NT2/D1 (cell line): ENCODE measurements around the gene CFAP91.
"Not testable (repeated sequence)": the region's sequence is repeated elsewhere in the genome, so short reads cannot be mapped to it uniquely, and the experiment has no call there.

ENCODE experiments used
- DNase-seq: peaks from one replicate; pipeline ENCODE4 v3.0.0-alpha.2; 2011; ENCODE audit warnings: low read depth, low spot score
- H3K27me3 ChIP-seq: 2 replicates; pipeline ENCODE4 v1.6.0; 2011; ENCODE audit warnings: mild to moderate bottlenecking; ENCODE audit not compliant: insufficient read length, insufficient read depth
- H3K36me3 ChIP-seq: 2 replicates; pipeline ENCODE4 v1.6.1; 2011; ENCODE audit warnings: mild to moderate bottlenecking, low read length, mixed read lengths; ENCODE audit not compliant: insufficient read depth, insufficient read length
- H3K4me1 ChIP-seq: 2 replicates; pipeline ENCODE4 v1.5.1; 2011; ENCODE audit not compliant: insufficient read depth, insufficient read length
- H3K4me3 ChIP-seq: 2 replicates; pipeline ENCODE4 v1.5.1; 2011; ENCODE audit warnings: low read depth; ENCODE audit not compliant: insufficient read length
- H3K9ac ChIP-seq: 2 replicates; pipeline ENCODE4 v1.6.0; 2011; ENCODE audit warnings: low read depth; ENCODE audit not compliant: insufficient read length
- H3K9me3 ChIP-seq: 2 replicates; pipeline ENCODE4 v1.5.1; 2011; ENCODE audit warnings: mild to moderate bottlenecking, low read length; ENCODE audit not compliant: insufficient read depth
- SUZ12 ChIP-seq: IDR thresholded peaks from 2 replicates; pipeline ENCODE4 v1.6.1; 2011; ENCODE audit not compliant: insufficient read length, insufficient read depth; ENCODE audit errors: extremely low read depth
- YY1 ChIP-seq: IDR thresholded peaks from 2 replicates; pipeline ENCODE4 v1.6.1; 2011; ENCODE audit not compliant: insufficient read length, insufficient read depth
- ZNF274 ChIP-seq: IDR thresholded peaks from 2 replicates; pipeline ENCODE4 v1.6.1; 2011; ENCODE audit warnings: mild to moderate bottlenecking, low read depth, low read length

CFAP91 gene

DNA sequence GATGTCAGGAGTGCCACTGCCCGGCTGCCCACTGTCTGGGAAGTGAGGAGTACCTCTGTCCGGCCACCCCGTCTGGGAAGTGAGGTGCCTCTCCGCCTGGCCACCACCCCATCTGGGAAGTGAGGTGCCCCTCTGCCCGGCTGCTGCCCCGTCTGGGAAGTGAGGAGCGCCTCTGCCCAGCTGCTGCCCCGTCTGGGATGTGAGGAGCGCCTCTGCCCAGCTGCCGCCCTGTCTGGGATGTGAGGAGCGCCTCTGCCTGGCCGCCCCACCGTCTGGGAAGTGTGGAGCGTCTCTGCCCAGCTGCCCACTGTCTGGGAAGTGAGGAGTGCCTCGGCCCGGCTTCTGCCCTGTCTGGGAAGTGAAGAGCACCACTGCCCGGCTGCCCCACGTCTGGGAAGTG lies 28.9 kb upstream of the CFAP91 start:
- DNase-seq = no peak
- Histone ChIP-seq H3K9me3 (peaks cover 16% of the 10 kb centered on the region; the same call in 1 of the 2 replicates), H3K27me3 (no peaks in the 10 kb centered on the region), H3K36me3 (peaks cover 54% of the 10 kb centered on the region), H3K9ac (no peak overlapping the region), H3K4me3 (no peak overlapping the region), H3K4me1 (no peaks in the 10 kb centered on the region)
- TF ChIP-seq YY1 (no peak), SUZ12 (no peak), ZNF274 (no peak)

- Histone ChIP-seq H3K27me3 (no peaks in the 10 kb centered on the region), H3K9ac (no peak overlapping the region), H3K4me1 (no peaks in the 10 kb centered on the region), H3K4me3 (no peak overlapping the region), H3K9me3 (peaks cover 16% of the 10 kb centered on the region; the same call in 1 of the 2 replicates), H3K36me3 (peaks cover 48% of the 10 kb centered on the region)
- no peak for TF ChIP-seq SUZ12
- no peak for TF ChIP-seq ZNF274
- TF ChIP-seq YY1 = no peak
- no peak for DNase-seq
Measured at GRCh38 chr3:119675188-119675874, 27.5 kb upstream of the CFAP91 start.

DNA sequence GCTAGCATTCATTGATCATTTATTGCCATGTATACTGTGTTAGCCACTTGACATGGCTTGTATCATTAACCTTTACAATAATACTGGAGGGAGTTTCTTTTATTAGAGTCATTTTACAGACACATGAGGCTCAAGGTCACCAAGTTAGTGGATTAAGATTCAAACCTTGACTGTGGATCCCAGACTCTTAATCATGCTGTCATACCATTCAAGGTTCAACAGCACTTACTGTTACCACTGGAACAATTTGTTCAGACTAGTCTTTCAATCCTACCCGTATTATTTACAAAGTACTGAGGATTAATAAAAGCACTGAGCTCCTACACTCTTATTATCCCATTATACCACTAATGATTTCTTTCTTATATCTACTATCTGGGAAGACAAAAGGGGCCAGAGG lies 26.8 kb upstream of the CFAP91 start:
- Histone ChIP-seq H3K9me3 (peaks cover 16% of the 10 kb centered on the region; the same call in 1 of the 2 replicates), H3K36me3 (peaks cover 46% of the 10 kb centered on the region), H3K4me3 (peak overlapping the region; percentile 76), H3K4me1 (no peaks in the 10 kb centered on the region), H3K27me3 (no peaks in the 10 kb centered on the region), H3K9ac (peak overlapping the region; percentile 79)
- DNase-seq = no peak
- TF ChIP-seq YY1 (no peak), ZNF274 (no peak), SUZ12 (no peak)

DNA sequence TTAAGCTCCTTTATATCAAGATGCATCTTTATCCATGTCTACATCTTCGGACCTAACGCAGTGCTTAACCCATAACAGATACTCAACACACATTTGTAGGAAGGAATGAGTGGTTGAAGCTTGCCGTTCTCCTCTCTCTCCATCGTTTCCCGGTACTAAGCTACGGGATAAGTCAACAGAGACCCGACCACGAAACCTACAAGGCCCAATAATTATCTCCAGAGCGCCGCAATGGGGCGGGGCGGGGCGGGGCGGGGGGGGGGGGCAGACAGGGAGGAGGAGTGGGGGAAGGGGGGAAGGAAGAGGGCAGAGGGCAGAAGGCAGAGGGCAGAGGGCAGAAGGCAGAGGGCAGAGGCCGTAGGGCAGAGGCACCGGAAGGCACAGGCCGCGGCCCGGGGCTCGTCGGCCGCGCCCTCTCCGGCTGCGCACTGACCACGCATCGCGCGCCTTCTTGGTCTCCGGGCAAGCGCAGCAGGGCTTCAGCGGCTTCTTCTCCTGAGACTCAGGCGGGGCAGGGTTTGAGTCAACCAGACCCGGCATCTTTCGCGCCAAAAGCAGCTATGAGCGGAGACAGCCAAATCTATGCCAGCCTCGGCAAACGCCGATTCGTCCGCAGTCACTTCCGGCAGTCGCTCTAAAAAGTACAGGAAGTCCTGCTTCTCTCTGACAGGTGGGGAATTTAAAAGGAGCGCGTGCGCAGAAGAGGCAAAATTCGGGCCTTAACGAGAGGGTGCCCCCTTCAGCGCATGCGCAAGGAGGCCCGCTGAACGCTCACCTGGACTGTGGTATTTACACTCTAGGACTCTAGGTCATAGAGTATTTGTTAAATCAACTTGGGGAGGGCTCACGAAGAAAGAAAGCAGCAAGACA lies 25.8 kb upstream of the CFAP91 start, which contains the start of gene COX17:
TSS of gene COX17 (minus strand) at position 636 of the 870 bp plus-strand sequence. CDS start at position 540, 96 bp downstream.
- Histone ChIP-seq H3K36me3 (peaks cover 36% of the 10 kb centered on the region), H3K27me3 (no peaks in the 10 kb centered on the region), H3K4me3 (peak within 1 kb of the TSS; percentile 76), H3K4me1 (no peaks in the 10 kb centered on the region), H3K9me3 (peaks cover 16% of the 10 kb centered on the region; the same call in 1 of the 2 replicates), H3K9ac (peak within 1 kb of the TSS; percentile 82)
- TF ChIP-seq ZNF274 (no peak), YY1 (no peak), SUZ12 (no peak)
- peak; percentile 86 for DNase-seq

GRCh38 chr3:119677641-119677934 lies 25.2 kb upstream of the CFAP91 start:
- Histone ChIP-seq H3K9ac (peak overlapping the region; percentile 51), H3K4me3 (peak overlapping the region; percentile 76), H3K36me3 (peaks cover 32% of the 10 kb centered on the region), H3K9me3 (peaks cover 16% of the 10 kb centered on the region; the same call in 1 of the 2 replicates), H3K27me3 (no peaks in the 10 kb centered on the region), H3K4me1 (no peaks in the 10 kb centered on the region)
- TF ChIP-seq ZNF274 = no peak
- no peak for TF ChIP-seq SUZ12
- TF ChIP-seq YY1 = no peak
- no peak for DNase-seq

GRCh38 chr3:119678209-119678608 lies 24.6 kb upstream of the CFAP91 start:
- peaks cover 16% of the 10 kb centered on the region; the same call in 1 of the 2 replicates for H3K9me3 ChIP-seq
- DNase-seq, H3K27me3 ChIP-seq, H3K9ac ChIP-seq, H3K4me3 ChIP-seq, H3K4me1 ChIP-seq: not testable (repeated sequence)
- H3K36me3 ChIP-seq = peaks cover 26% of the 10 kb centered on the region

DNA sequence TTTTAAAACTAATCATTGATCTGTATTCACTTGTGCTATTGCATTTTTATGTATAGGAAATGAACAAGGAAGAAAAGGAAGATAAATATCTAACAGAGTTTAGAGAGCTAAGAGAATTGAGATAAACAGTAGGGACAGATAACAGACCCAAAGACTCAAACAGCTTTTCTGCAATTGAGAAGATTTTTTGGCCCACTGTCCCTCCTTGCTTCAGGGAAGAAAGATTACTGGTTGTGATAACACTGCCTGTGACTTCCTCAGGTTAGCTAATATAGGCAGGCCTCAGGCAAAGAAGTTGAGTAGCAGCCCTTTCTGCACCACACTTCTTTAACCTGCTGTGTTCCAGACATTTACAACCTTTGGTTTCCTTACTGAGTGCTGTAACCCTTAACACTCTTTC lies 22.9 kb upstream of the CFAP91 start:
- Histone ChIP-seq H3K4me3 (no peak overlapping the region), H3K36me3 (peaks cover 10% of the 10 kb centered on the region), H3K27me3 (no peaks in the 10 kb centered on the region), H3K9ac (no peak overlapping the region), H3K4me1 (no peaks in the 10 kb centered on the region), H3K9me3 (peaks cover 6% of the 10 kb centered on the region; the same call in 1 of the 2 replicates)
- no peak for DNase-seq
- TF ChIP-seq YY1 = no peak
- TF ChIP-seq SUZ12 = no peak
- TF ChIP-seq ZNF274 = no peak
